ENCODE results near the gene PDE4D. TPM values are rescaled to one million over a fixed set of nuclear protein-coding genes. Genes with fewer than 3 reads are reported as not detected.

Gene PDE4D
- total RNA-seq, 1 donor from 2014 or later = 6.8 TPM

- FAIRE-seq (no peak), DNase-seq (ENCODE audit: low read depth) (no peak)
- H3K4me3 ChIP-seq (ENCODE audit: low read depth, low read length) = no peak overlapping the region
- no peaks in the 10 kb centered on the region for H3K36me3 ChIP-seq (ENCODE audit: control insufficient read depth, insufficient read depth, low read length)
- TF ChIP-seq, protein P1, sequence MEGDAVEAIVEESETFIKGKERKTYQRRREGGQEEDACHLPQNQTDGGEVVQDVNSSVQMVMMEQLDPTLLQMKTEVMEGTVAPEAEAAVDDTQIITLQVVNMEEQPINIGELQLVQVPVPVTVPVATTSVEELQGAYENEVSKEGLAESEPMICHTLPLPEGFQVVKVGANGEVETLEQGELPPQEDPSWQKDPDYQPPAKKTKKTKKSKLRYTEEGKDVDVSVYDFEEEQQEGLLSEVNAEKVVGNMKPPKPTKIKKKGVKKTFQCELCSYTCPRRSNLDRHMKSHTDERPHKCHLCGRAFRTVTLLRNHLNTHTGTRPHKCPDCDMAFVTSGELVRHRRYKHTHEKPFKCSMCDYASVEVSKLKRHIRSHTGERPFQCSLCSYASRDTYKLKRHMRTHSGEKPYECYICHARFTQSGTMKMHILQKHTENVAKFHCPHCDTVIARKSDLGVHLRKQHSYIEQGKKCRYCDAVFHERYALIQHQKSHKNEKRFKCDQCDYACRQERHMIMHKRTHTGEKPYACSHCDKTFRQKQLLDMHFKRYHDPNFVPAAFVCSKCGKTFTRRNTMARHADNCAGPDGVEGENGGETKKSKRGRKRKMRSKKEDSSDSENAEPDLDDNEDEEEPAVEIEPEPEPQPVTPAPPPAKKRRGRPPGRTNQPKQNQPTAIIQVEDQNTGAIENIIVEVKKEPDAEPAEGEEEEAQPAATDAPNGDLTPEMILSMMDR (IDR thresholded peaks at IDR 0.05; ENCODE audit: insufficient read depth, low read length, severe bottlenecking) = no peak
- no peaks in the 10 kb centered on the region for H3K27me3 ChIP-seq (ENCODE audit: control insufficient read depth, insufficient read depth, low read length)
Measured at GRCh38 chr5:58986281-58986680, 907.2 kb downstream of the PDE4D start.

DNA sequence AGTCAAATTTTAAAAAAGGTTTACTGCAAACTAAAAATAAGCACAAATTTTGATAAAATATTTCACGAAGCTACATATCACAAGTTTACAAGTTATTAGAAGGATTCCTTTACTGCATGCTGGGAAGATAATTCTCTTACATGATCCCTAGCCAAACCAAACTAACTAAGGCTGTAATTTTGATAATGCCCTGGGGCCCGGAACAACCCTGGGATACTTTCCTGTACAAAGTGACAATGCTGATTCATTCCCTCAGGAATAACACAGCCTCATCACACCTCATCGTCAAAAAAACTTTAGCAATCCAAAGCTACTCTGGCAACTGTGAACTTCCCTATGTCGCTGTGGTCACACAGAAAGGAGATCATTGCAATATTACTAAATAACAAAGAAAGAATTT, 907.8 kb downstream of the PDE4D start:
- TF ChIP-seq, protein P1 (IDR thresholded peaks at IDR 0.05; ENCODE audit: insufficient read depth, low read length, severe bottlenecking) = no peak
- Histone ChIP-seq H3K36me3 (ENCODE audit: control insufficient read depth, insufficient read depth, low read length) (no peaks in the 10 kb centered on the region), H3K27me3 (ENCODE audit: control insufficient read depth, insufficient read depth, low read length) (no peaks in the 10 kb centered on the region), H3K4me3 (ENCODE audit: low read depth, low read length) (no peak overlapping the region)
- FAIRE-seq (peak; percentile 43), DNase-seq (ENCODE audit: low read depth) (no peak)

GRCh38 chr5:58985311-58985710, 908.2 kb downstream of the PDE4D start:
- Histone ChIP-seq H3K36me3 (ENCODE audit: control insufficient read depth, insufficient read depth, low read length) (no peaks in the 10 kb centered on the region), H3K27me3 (ENCODE audit: control insufficient read depth, insufficient read depth, low read length) (no peaks in the 10 kb centered on the region), H3K4me3 (ENCODE audit: low read depth, low read length) (no peak overlapping the region)
- TF ChIP-seq, protein P1 (IDR thresholded peaks at IDR 0.05; ENCODE audit: insufficient read depth, low read length, severe bottlenecking) = no peak
- DNase-seq (ENCODE audit: low read depth) = no peak
- FAIRE-seq = no peak

DNA sequence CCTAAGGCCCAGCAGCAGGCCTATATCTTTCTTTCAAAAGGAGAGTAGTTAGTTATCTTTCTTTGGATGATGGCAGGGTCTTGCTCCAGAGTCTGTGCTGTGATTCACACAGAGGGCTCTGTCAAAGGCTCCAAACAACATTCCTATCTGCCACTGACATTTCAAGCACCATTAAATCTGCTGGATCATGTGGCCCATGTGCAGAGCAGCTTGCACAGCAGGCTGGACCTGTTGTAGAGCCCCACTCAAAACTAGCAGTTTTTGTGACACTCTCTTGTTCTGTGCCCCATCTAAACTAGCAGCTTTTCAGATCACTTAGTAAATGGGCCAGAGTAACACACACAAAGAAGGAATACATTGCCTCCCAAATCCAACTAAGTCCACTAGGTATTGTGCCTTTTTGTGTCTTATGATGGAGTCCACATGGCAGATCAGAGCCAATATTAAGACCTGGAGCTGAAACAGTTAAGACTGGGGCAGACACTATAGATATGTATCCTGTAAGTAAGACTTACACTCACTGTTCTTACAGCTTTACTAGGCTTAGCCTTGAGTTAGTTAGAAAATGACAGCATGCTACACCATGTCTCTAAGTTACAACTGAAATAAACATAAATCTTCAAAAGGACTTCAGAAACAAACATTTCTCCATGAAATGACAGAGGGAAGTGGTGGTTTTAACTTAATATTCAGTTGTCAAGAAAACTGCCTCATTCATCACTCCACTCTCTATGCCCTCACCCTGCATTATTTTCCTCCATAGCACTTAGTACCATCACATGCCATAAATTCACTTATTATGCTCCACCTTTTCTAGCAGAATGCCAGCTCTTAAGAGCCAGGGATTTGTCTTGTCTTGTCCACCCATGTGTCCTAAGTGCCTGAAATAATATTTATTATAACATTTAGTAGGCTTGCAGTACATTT, 909.7 kb downstream of the PDE4D start:
- no peak for FAIRE-seq
- TF ChIP-seq, protein P1 (IDR thresholded peaks at IDR 0.05; ENCODE audit: insufficient read depth, low read length, severe bottlenecking) = no peak
- Histone ChIP-seq H3K36me3 (ENCODE audit: control insufficient read depth, insufficient read depth, low read length) (no peaks in the 10 kb centered on the region), H3K4me3 (ENCODE audit: low read depth, low read length) (no peak overlapping the region), H3K27me3 (ENCODE audit: control insufficient read depth, insufficient read depth, low read length) (no peaks in the 10 kb centered on the region)
- DNase-seq (ENCODE audit: low read depth) = no peak

DNA sequence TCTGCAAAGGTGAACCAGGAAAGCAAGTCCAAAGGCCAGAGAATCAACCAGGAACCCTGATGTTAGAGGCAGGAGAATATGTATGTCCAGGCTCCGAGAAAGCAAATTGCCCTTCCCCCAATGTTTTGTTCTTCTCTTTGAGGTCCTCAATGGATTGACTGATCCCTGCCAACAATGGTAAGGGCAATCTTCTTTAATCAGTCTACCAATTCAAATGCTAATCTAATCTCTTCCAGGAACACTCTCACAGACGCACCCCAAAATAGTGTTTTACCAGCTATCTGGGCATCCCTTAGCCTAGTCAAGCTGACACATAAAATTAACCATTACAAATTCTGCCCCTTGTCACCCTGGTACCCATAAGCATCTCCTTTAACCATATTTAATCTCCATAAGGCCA, 912.6 kb downstream of the PDE4D start:
- TF ChIP-seq, protein P1 (IDR thresholded peaks at IDR 0.05; ENCODE audit: insufficient read depth, low read length, severe bottlenecking) = no peak
- no peak overlapping the region for H3K4me3 ChIP-seq (ENCODE audit: low read depth, low read length)
- H3K36me3 ChIP-seq (ENCODE audit: control insufficient read depth, insufficient read depth, low read length) = peaks cover 2% of the 10 kb centered on the region
- FAIRE-seq (no peak), DNase-seq (ENCODE audit: low read depth) (no peak)
- no peaks in the 10 kb centered on the region for H3K27me3 ChIP-seq (ENCODE audit: control insufficient read depth, insufficient read depth, low read length)

All from bronchial epithelial cell (primary cell).